Transverse colon (tissue), 4 donors: ENCODE results near the gene FBXO47.
"Not testable (repeated sequence)": the region's sequence is repeated elsewhere in the genome, so short reads cannot be mapped to it uniquely, and the experiment has no call there.

ENCODE experiments used
- POLR2A ChIP-seq: fragments of 450-650 bp; IDR thresholded peaks from one replicate; pipeline ENCODE4 v1.6.1; 2016; ENCODE audit warnings: antibody characterized with exemption, mild to moderate bottlenecking, moderate library complexity
- POLR2AphosphoS5 ChIP-seq, 3 donors: sonication (generic); formaldehyde crosslinking; IDR thresholded peaks; one replicate each; pipeline ENCODE4 v1.6.1; 2016; ENCODE audit warnings: antibody characterized with exemption in 3 of 3
- TF ChIP-seq, protein P1 (sequence below), 5 experiments: fragments of 200-600 bp in 3 of 5; fragments of 450-650 bp in 2 of 5; sonication (generic) in 3 of 5; IDR thresholded peaks; 1 replicate in 2 of 5; 2 replicates in 3 of 5; pipeline ENCODE4 v1.5.1; 2016 to 2017; ENCODE audit warnings: antibody characterized with exemption in 5 of 5, inconsistent platforms in 3 of 5, mild to moderate bottlenecking in 2 of 5, moderate library complexity in 1 of 5

DNA sequence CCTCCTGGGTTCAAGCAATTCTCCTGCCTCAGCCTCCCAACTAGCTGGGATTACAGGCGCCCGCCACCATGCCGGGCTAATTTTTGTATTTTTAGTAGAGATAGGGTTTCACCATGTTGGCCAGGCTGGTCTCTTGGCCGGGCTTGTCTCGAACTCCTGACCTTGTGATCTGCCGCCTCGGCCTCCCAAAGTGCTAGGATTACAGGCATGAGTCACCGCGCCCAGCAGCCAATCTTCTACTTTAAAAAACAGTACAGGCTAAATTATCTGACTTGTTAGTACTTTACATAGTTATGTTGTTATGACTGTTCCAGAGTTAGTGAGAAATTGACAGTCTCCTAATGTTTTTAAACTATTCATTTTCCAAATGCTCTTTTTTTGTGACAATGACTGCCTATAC is 33.2 kb downstream of the FBXO47 start:
- TF ChIP-seq, protein P1, sequence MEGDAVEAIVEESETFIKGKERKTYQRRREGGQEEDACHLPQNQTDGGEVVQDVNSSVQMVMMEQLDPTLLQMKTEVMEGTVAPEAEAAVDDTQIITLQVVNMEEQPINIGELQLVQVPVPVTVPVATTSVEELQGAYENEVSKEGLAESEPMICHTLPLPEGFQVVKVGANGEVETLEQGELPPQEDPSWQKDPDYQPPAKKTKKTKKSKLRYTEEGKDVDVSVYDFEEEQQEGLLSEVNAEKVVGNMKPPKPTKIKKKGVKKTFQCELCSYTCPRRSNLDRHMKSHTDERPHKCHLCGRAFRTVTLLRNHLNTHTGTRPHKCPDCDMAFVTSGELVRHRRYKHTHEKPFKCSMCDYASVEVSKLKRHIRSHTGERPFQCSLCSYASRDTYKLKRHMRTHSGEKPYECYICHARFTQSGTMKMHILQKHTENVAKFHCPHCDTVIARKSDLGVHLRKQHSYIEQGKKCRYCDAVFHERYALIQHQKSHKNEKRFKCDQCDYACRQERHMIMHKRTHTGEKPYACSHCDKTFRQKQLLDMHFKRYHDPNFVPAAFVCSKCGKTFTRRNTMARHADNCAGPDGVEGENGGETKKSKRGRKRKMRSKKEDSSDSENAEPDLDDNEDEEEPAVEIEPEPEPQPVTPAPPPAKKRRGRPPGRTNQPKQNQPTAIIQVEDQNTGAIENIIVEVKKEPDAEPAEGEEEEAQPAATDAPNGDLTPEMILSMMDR (IDR thresholded peaks at IDR 0.05) = not testable (repeated sequence)
- TF ChIP-seq POLR2AphosphoS5 (IDR thresholded peaks at IDR 0.05); POLR2A: not testable (repeated sequence)
